ENCODE measurements around the gene TP53TG5. TPM values are rescaled to one million over a fixed set of nuclear protein-coding genes. Genes with fewer than 3 reads are reported as not detected.

Gene TP53TG5
- total RNA-seq, 4 donors from 2014 or later, result not detected

DNA sequence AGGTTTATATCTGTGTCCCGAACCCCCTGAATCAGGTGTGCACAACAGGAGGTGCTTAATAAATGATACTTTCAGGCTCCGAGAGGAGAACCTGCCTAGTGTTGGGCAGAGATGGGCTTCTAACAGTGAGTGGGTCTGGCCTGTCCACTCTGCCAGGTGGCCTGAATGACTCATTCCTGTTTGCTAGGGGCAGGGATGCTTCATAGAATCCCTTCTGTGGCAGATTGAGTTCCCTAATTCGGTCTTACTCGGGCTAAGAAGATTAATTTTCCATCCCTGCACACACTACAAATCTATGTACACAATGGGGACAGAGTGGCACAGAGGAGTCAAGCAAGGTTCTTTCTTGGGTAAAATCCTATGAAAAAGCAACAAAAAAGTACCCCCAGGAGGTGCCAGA is 49.7 kb downstream of the TP53TG5 start:
- H3K4me3 ChIP-seq, result no peak overlapping the region
- intact Hi-C loops (cut with DNase I), result no loop called here
- peaks cover 37 to 92% (median 39%) of the 10 kb centered on the region in 3 donors for H3K36me3 ChIP-seq
- peaks cover 0 to 31% (median 0%) of the 10 kb centered on the region in 3 donors for H3K4me1 ChIP-seq
- WGBS, 2 donors, result 76 to 87% methylated on average over 3 to 4 of the region's 4 CpGs
- H3K9me3 ChIP-seq, result no peaks in the 10 kb centered on the region
- H3K27ac ChIP-seq, result no peak overlapping the region
- TF ChIP-seq CTCF (IDR thresholded peaks at IDR 0.05) (no peak), POLR2A (IDR thresholded peaks at IDR 0.05) (no peak)
- DNase-seq, result no peak
- H3K27me3 ChIP-seq, result no peaks in the 10 kb centered on the region

- TF ChIP-seq POLR2A (IDR thresholded peaks at IDR 0.05) (no peak), CTCF (IDR thresholded peaks at IDR 0.05) (no peak)
- WGBS, 2 donors, result 82 to 83% methylated on average over 1 to 2 of the region's 6 CpGs
- no peak for DNase-seq
- H3K4me1 ChIP-seq, result peaks cover 0 to 32% (median 0%) of the 10 kb centered on the region in 3 donors
- no peaks in the 10 kb centered on the region for H3K9me3 ChIP-seq
- no peak overlapping the region for H3K4me3 ChIP-seq
- H3K27me3 ChIP-seq, result no peaks in the 10 kb centered on the region
- H3K36me3 ChIP-seq, result peaks cover 11 to 61% (median 27%) of the 10 kb centered on the region in 3 donors
- intact Hi-C loops (cut with DNase I), result no loop called here
- peak overlapping the region in 1 of 4 donors; percentile 9 for H3K27ac ChIP-seq
These were observed 52.8 kb downstream of the TP53TG5 start for GRCh38 chr20:45325371-45325770.

DNA sequence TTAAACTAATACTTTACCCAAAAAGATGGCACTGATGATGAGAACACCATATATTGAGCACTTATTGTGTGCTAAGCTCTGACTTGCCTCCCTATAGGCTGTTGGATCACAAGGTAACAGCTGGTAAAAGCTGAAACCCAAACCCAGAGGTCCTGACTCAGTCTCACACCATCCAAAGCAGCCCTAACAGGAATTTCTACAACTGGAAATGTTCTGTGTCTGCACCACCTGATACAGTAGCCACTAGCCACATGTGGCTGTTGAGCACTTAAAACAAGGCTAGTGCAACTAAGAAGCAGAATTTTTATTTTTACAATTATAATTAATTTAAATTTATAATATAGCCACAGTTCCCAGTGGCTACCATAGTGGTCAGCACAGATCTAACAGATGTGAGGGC is 54.4 kb downstream of the TP53TG5 start:
- TF ChIP-seq POLR2A (IDR thresholded peaks at IDR 0.05) (no peak), CTCF (IDR thresholded peaks at IDR 0.05) (no peak)
- Histone ChIP-seq H3K9me3 (no peaks in the 10 kb centered on the region), H3K4me3 (no peak overlapping the region), H3K36me3 (peaks cover 7 to 45% (median 10%) of the 10 kb centered on the region in 3 donors), H3K4me1 (peaks cover 0 to 30% (median 0%) of the 10 kb centered on the region in 3 donors), H3K27me3 (no peaks in the 10 kb centered on the region), H3K27ac (peak overlapping the region in 2 of 4 donors; percentile 46 to 48)
- intact Hi-C loops (cut with DNase I), result no loop called here
- DNase-seq, result no peak

- H3K4me3 ChIP-seq, result no peak overlapping the region
- intact Hi-C loops (cut with DNase I), result no loop called here
- H3K36me3 ChIP-seq, result peaks cover 7 to 37% (median 9%) of the 10 kb centered on the region in 3 donors
- peak overlapping the region in 2 of 4 donors; percentile 46 to 48 for H3K27ac ChIP-seq
- TF ChIP-seq CTCF (IDR thresholded peaks at IDR 0.05), result peak in 4 of 6 experiments; percentile 22 to 50 (median 38)
- no peak for TF ChIP-seq POLR2A (IDR thresholded peaks at IDR 0.05)
- peaks cover 0 to 2% (median 0%) of the 10 kb centered on the region in 4 donors for H3K27me3 ChIP-seq
- 49 to 53% methylated on average over 7 of the region's 7 CpGs for WGBS, 2 donors
- H3K9me3 ChIP-seq, result no peaks in the 10 kb centered on the region
- DNase-seq, result no peak
- H3K4me1 ChIP-seq, result peaks cover 0 to 30% (median 0%) of the 10 kb centered on the region in 3 donors
These were observed 55.2 kb downstream of the TP53TG5 start for GRCh38 chr20:45322952-45323383.

Small RNA genes lying within 50 kb of the gene (small RNA-seq; reads per million reads assigned to genes)
- 0 to 0.15 (median 0.14) reads per million in 4 donors for gene MIR6812

Other genes starting within 250 kb of the TP53TG5 start
- 1,000 to 10,000 TPM in 3 of 4 donors, 10 to 100 TPM in 1; 14.1 to 2,947 (median 1,123) TPM for gene PI3, start 203.4 kb downstream of the TP53TG5 start, total RNA-seq
- gene SEMG1, start 171.3 kb downstream of the TP53TG5 start, total RNA-seq, result not detected
- not detected for gene SEMG2, start 157.0 kb downstream of the TP53TG5 start, total RNA-seq
- gene SLPI, start 123.8 kb downstream of the TP53TG5 start, total RNA-seq, result 1,000 to 10,000 TPM in 2 of 4 donors, 100 to 1,000 TPM in 2; 250 to 1,637 (median 1,024) TPM
- gene RBPJL, start 71.5 kb downstream of the TP53TG5 start, total RNA-seq, result not detected
- under 1 TPM in 2 of 4 donors, not detected in 2; 0.09 to 0.68 TPM for gene MATN4, start 70.0 kb downstream of the TP53TG5 start, total RNA-seq
- 100 to 1,000 TPM in 3 of 4 donors, 10 to 100 TPM in 1; 88.1 to 174 (median 120) TPM for gene SDC4, start 29.9 kb downstream of the TP53TG5 start, total RNA-seq
- gene SYS1, start 15.2 kb downstream of the TP53TG5 start, total RNA-seq, result 10 to 100 TPM; 22.3 to 32.4 (median 27.0) TPM
- 10 to 100 TPM; 14.1 to 39.3 (median 32.2) TPM for gene DBNDD2, start 30.0 kb upstream of the TP53TG5 start, total RNA-seq
- 10 to 100 TPM; 38.6 to 48.1 (median 44.0) TPM for gene PIGT, start 37.8 kb upstream of the TP53TG5 start, total RNA-seq
- 10 to 100 TPM in 1 of 4 donors, under 1 TPM in 1, not detected in 2; 0.99 to 37.7 TPM for gene WFDC2, start 91.4 kb upstream of the TP53TG5 start, total RNA-seq
- not detected for gene SPINT3, start 137.3 kb upstream of the TP53TG5 start, total RNA-seq
- not detected for gene WFDC6, start 161.2 kb upstream of the TP53TG5 start, total RNA-seq
- gene EPPIN, start 169.1 kb upstream of the TP53TG5 start, total RNA-seq, result not detected
- gene WFDC8, start 201.0 kb upstream of the TP53TG5 start, total RNA-seq, result not detected

All from esophagus squamous epithelium (tissue), 5 donors.